GM15510 (cell line): ENCODE measurements around the gene BIN2.

Experiments used
- POLR2A ChIP-seq: IDR thresholded peaks from 3 replicates; pipeline ENCODE4 v1.6.1; 2011; ENCODE audit warnings: borderline replicate concordance; ENCODE audit not compliant: insufficient read length; ENCODE audit errors: extremely low read depth

The BIN2 gene

DNA sequence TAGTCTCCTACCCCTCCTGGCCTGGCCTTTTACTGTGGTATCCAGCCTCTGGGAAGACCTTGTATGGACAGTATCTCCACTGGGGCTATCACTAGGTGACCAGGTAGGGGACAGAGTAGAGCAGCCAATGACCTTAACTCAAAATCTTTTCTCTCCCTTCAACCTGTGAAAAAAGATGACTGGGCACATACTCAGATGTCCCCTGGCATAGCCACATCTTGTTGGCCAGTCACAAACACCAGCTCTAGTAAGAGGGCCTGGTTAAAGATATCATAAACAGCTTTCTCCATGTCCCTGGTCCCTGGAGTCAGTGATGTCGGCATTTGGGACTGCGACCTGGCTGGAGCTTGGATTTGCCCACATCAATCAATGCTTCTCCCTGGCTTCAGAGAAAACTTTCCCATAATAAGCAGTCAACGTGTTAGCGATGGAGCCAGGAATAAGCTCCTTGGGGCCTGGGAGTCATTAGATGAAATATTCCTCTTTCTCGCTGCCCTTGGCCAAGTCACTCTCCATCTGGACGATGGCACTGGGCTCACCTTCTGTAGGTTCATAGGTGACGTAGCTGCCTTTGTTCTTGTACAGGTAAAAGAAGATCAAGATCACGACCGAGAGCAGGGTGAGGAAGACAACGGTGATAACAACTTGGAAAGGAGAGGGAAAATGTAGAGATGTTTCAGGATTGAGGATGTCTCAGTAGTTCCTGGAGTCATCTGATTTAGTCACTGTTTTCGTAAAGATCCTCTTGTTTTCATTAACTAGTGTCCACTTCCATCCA lies 78.3 kb downstream of the BIN2 start:
- no peak for TF ChIP-seq POLR2A

DNA sequence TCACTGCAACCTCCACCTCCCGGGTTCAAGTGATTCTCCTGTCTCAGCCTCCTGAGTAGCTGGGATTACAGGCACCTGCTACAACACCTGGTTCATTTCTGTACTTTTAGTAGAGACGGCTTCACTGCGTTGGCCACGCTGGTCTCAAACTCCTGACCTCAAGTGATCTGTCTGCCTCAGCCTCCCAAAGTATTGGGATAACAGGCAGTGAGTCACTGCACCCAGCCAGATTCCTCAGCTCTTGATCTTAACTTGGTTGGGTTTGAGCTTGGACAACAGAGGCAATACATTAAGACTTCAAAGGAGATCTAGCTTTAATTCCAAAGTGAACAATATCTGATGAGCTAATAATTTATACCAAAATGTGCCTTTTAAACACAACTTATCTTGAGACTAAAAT lies 79.7 kb downstream of the BIN2 start:
- TF ChIP-seq POLR2A = no peak

- TF ChIP-seq POLR2A = no peak
Observed at GRCh38 chr12:51242876-51243275, 81.1 kb downstream of the BIN2 start.

DNA sequence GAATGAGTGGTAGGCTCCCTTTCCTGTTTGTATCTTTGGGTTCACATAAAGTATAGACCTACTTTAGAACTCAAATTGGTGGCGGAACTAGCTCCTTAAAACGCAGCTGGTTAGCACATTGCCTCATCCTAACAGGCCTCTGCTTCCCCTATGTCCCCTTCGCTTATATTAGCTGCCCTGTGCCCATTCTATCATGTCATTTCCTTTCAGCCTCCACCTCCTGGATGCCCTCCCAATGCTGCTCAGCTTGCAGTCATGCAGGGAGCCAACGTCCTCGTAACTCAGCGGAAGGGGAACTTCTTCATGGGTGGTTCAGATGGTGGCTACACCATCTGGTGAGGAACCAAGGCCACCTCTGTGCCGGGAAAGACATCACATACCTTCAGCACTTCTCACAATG lies 81.9 kb downstream of the BIN2 start:
- TF ChIP-seq POLR2A = no peak

- TF ChIP-seq POLR2A = no peak
Observed at GRCh38 chr12:51240971-51241370, 83.0 kb downstream of the BIN2 start.

DNA sequence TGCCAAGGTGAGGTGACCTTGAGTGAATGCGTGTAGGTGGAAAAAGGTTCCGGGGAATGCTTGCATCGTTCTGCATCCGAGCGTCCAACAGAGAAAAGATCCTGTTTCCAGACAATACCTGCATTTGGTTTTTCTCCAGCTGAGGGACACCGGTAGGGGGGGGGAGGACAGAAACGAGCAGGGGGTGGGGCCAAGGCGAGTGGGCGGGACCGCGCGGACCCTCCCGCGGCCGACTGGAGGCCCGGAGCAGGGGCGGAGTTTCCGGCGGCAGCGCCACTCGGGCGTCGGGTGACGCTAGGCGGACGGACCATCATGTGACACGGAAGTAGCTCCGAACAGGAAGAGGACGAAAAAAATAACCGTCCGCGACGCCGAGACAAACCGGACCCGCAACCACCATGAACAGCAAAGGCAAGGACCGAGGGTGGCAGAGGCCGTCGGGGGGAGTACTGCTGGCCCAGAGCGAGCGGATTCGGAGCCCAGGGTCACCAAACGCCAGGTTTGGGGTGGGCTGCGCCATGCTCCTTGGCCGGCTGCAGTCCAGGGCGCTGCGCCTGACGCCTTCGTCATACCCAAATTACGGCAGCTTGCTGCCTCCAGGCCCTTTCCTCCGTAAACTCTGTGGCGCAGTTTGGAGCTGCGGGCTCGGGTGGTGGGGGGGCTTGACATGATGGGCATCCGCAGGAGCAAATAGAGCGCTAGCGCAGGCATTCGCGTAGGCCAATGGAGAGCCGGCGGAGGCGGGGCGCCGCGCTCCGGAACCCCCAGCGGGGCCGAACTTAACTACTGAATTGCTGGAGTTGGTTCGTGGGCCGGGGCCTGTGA lies 85.3 kb downstream of the BIN2 start, which contains the start of gene DAZAP2:
DAZAP2 (plus strand) TSS at position 317 of the 825 bp plus-strand sequence; CDS start at position 399, 82 bp downstream.
- peak; percentile 87 for TF ChIP-seq POLR2A

DNA sequence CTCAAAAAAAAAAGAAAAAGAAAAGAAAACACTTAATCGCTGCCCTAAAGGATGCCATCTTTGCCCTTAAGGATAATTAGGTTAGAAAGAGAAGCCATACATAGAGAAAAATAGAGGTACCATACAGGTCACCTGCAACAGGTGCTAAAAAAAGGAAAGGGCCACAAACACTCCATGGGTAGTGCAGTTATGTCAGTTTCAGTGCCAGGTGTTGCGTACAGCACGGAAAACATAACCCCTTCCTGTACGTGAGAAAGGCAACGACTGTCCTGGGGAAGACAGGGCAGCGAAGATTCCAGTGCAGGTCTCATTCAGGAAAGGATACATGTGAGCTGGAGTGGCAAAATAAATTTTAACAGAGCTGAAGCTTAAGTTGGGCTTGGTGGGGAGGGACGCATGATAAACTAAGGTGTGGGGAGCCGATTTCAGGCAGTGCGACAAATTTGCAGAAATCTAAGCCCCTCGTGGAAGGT lies 85.9 kb downstream of the BIN2 start:
- no peak for TF ChIP-seq POLR2A

- TF ChIP-seq POLR2A = no peak
Observed at GRCh38 chr12:51234530-51234929, 89.4 kb downstream of the BIN2 start.

- no peak for TF ChIP-seq POLR2A
Observed at GRCh38 chr12:51232642-51233041, 91.3 kb downstream of the BIN2 start.
